Caco-2 (cell line): ENCODE results near the gene PHF1. TPM values are rescaled to one million over a fixed set of nuclear protein-coding genes. Genes with fewer than 3 reads are reported as not detected.

ENCODE experiments used
- BruUV-seq: library from RNA; stranded (reverse); fragments of 400-500 nt; replicated peaks from 2 replicates; lab custom pipeline; 2021; lab: Mats Ljungman, UMichigan
- CTCF ChIA-PET: fragments of 300-600 bp; sonication (Branson Sonifier 250); formaldehyde crosslinking; loops from one replicate; lab custom pipeline; 2022; ENCODE audit warnings: antibody characterized with exemption; lab: Charles Lee
- POLR2A ChIA-PET: fragments of 300-600 bp; sonication (Branson Sonifier 250); formaldehyde crosslinking; loops from one replicate; lab custom pipeline; 2022; ENCODE audit warnings: antibody characterized with exemption; lab: Charles Lee
- DNase-seq, 2 experiments: peaks; one replicate each; pipeline versions ENCODE4 v3.0.0 to v3.0.0-alpha.2; 2020 to 2022
- H3K27me3 ChIP-seq: replicated peaks from 2 replicates; pipeline ENCODE4 v1.6.0; 2011; ENCODE audit warnings: low read length; ENCODE audit not compliant: control insufficient read depth, insufficient read depth
- H3K36me3 ChIP-seq: 2 replicates; pipeline ENCODE4 v1.5.1; 2011; ENCODE audit warnings: low read length; ENCODE audit not compliant: control insufficient read depth, insufficient read depth
- H3K4me1 ChIP-seq: fragments of 250-450 bp; sonication (Bioruptor Pico); 2 replicates; pipeline ENCODE4 v1.5.1; 2020; ENCODE audit warnings: mild to moderate bottlenecking
- H3K4me3 ChIP-seq: 2 replicates; pipeline ENCODE4 v1.5.1; 2011; ENCODE audit warnings: low read depth, mild to moderate bottlenecking, control low read depth, low read length
- H3K9me3 ChIP-seq: fragments of 250-450 bp; sonication (Bioruptor Pico); 2 replicates; pipeline ENCODE4 v1.5.1; 2020; ENCODE audit warnings: mild to moderate bottlenecking, moderate library complexity
- H3K27ac Mint-ChIP-seq: one replicate; pipeline ENCODE4 v1.8.0; 2022; ENCODE audit warnings: mixed read lengths; ENCODE audit not compliant: unreplicated experiment
- H3K27me3 Mint-ChIP-seq: one replicate; pipeline ENCODE4 v1.8.0; 2022; ENCODE audit warnings: mixed read lengths; ENCODE audit not compliant: insufficient read depth, unreplicated experiment
- H3K36me3 Mint-ChIP-seq: one replicate; pipeline ENCODE4 v1.8.0; 2022; ENCODE audit warnings: mild to moderate bottlenecking, mixed read lengths; ENCODE audit not compliant: insufficient read depth, unreplicated experiment
- H3K4me1 Mint-ChIP-seq: one replicate; pipeline ENCODE4 v1.8.0; 2022; ENCODE audit warnings: low read depth, mixed read lengths; ENCODE audit not compliant: unreplicated experiment
- H3K4me3 Mint-ChIP-seq: one replicate; pipeline ENCODE4 v1.8.0; 2022; ENCODE audit warnings: mild to moderate bottlenecking, moderate library complexity, mixed read lengths; ENCODE audit not compliant: unreplicated experiment
- H3K9me3 Mint-ChIP-seq: one replicate; pipeline ENCODE4 v1.8.0; 2022; ENCODE audit warnings: mixed read lengths; ENCODE audit not compliant: unreplicated experiment
- CTCF ChIP-seq, 2 experiments: fragments of 200-600 bp in 1 of 2; IDR thresholded peaks; 1 replicate in 1 of 2; 2 replicates in 1 of 2; pipeline versions ENCODE4 v1.5.1 to v1.8.0; 2011 to 2022; ENCODE audit warnings: antibody characterized with exemption in 1 of 2, control low read depth in 1 of 2, inconsistent platforms in 1 of 2, low read depth in 1 of 2, low read length in 1 of 2, mild to moderate bottlenecking in 1 of 2, moderate library complexity in 1 of 2; ENCODE audit not compliant: insufficient read depth in 1 of 2, severe bottlenecking in 1 of 2, unreplicated experiment in 1 of 2
- intact Hi-C: fragments of 100-400 bp; cut with micrococcal nuclease; formaldehyde crosslinking; loops from one replicate; pipeline ENCODE4 v1.10.0; 2022; ENCODE audit not compliant: unreplicated experiment
- total RNA-seq: library from RNA; stranded (reverse); gene quantifications from 2 replicates; pipeline ENCODE4 v1.2.3, GENCODE V29; 2022

PHF1 gene
- total RNA-seq, 1 experiment from 2014 or later, result 26.4 TPM

- H3K4me1 Mint-ChIP-seq, result peaks cover 18% of the 10 kb centered on the region
- Histone ChIP-seq H3K9me3 (no peaks in the 10 kb centered on the region), H3K4me3 (no peak overlapping the region), H3K36me3 (no peaks in the 10 kb centered on the region; the same call in 1 of the 2 replicates), H3K27me3 (no peaks in the 10 kb centered on the region), H3K4me1 (no peaks in the 10 kb centered on the region)
- no TSS peak for BruUV-seq
- H3K4me3 Mint-ChIP-seq, result no peak overlapping the region
- CTCF ChIA-PET, result interaction anchor here (0.9 kb wide), 1 partner anchor 168 kb away, joined by 3 read pairs; no protein-coding TSS in a partner anchor
- TF ChIP-seq CTCF (IDR thresholded peaks at IDR 0.05; ENCODE audit: insufficient read depth in 1 of 2, low read depth in 1 of 2, low read length in 1 of 2, severe bottlenecking in 1 of 2, unreplicated experiment in 1 of 2), result no peak
- POLR2A ChIA-PET, result no interaction called here
- no peaks in the 10 kb centered on the region for H3K27me3 Mint-ChIP-seq
- no peak overlapping the region for H3K27ac Mint-ChIP-seq
- no peak for DNase-seq
- intact Hi-C loops, result no loop called here
- H3K9me3 Mint-ChIP-seq, result no peaks in the 10 kb centered on the region
- H3K36me3 Mint-ChIP-seq, result peaks cover 13% of the 10 kb centered on the region
These were observed 39.6 kb downstream of the PHF1 start for GRCh38 chr6:33450434-33450833.

GRCh38 chr6:33451606-33452005 is 40.8 kb downstream of the PHF1 start:
- DNase-seq, result no peak
- POLR2A ChIA-PET, result no interaction called here
- Histone ChIP-seq H3K4me3 (no peak overlapping the region), H3K27me3 (no peaks in the 10 kb centered on the region), H3K9me3 (no peaks in the 10 kb centered on the region), H3K36me3 (no peaks in the 10 kb centered on the region; the same call in 1 of the 2 replicates), H3K4me1 (no peaks in the 10 kb centered on the region)
- Mint-ChIP-seq H3K36me3 (peaks cover 13% of the 10 kb centered on the region), H3K4me1 (peaks cover 19% of the 10 kb centered on the region), H3K27me3 (no peaks in the 10 kb centered on the region), H3K4me3 (no peak overlapping the region), H3K9me3 (no peaks in the 10 kb centered on the region), H3K27ac (no peak overlapping the region)
- CTCF ChIA-PET, result interaction anchor here (0.9 kb wide), 1 partner anchor 169 kb away, joined by 3 read pairs; no protein-coding TSS in a partner anchor
- BruUV-seq, result no TSS peak
- intact Hi-C loops, result no loop called here
- TF ChIP-seq CTCF (IDR thresholded peaks at IDR 0.05; ENCODE audit: insufficient read depth in 1 of 2, low read depth in 1 of 2, low read length in 1 of 2, severe bottlenecking in 1 of 2, unreplicated experiment in 1 of 2), result no peak

DNA sequence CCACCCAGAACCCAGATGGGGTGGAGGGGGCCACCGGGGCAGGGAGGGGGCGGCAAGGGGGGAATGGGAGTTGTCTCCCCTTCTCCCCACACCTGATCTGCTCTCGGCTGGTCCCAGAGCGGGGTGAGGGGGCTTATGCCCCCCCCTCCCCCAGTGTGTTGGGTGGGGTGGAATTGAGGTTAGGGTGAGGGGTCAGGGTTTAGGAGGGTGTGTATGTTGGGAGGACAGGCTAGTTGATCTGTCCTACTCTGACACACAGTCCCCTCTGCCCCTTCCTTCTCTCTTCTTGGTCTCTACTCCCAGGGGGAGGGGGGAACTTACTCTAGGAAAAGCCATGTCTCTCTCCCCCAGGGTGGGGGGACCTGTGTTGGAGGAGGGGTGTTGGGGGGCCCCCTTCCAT is 41.7 kb downstream of the PHF1 start:
- peaks cover 13% of the 10 kb centered on the region for H3K36me3 Mint-ChIP-seq
- DNase-seq, result no peak
- Histone ChIP-seq H3K9me3 (no peaks in the 10 kb centered on the region), H3K4me3 (no peak overlapping the region), H3K27me3 (no peaks in the 10 kb centered on the region), H3K4me1 (no peaks in the 10 kb centered on the region), H3K36me3 (no peaks in the 10 kb centered on the region; the same call in 1 of the 2 replicates)
- H3K9me3 Mint-ChIP-seq, result no peaks in the 10 kb centered on the region
- H3K4me1 Mint-ChIP-seq, result peaks cover 19% of the 10 kb centered on the region
- CTCF ChIA-PET, result interaction anchor here (0.6 kb wide), 1 partner anchor 16 kb away, joined by 3 read pairs; no protein-coding TSS in a partner anchor
- POLR2A ChIA-PET, result no interaction called here
- TF ChIP-seq CTCF (IDR thresholded peaks at IDR 0.05; ENCODE audit: insufficient read depth in 1 of 2, low read depth in 1 of 2, low read length in 1 of 2, severe bottlenecking in 1 of 2, unreplicated experiment in 1 of 2), result no peak
- H3K27ac Mint-ChIP-seq, result no peak overlapping the region
- no peaks in the 10 kb centered on the region for H3K27me3 Mint-ChIP-seq
- intact Hi-C loops, result no loop called here
- no TSS peak for BruUV-seq
- H3K4me3 Mint-ChIP-seq, result no peak overlapping the region
